GM12873 (cell line): ENCODE results near the gene RAB40C.
A peak's percentile ranks its signal among the peaks of the same experiment; 100 is the strongest.

Experiments used
- CTCF ChIP-seq: IDR thresholded peaks from 2 replicates; pipeline ENCODE4 v1.5.1; 2012; ENCODE audit warnings: low read depth, mild to moderate bottlenecking, moderate library complexity, low read length, control low read depth; ENCODE audit not compliant: insufficient read depth; ENCODE audit errors: missing control alignments

Gene RAB40C

GRCh38 chr16:596736-597060 lies 6.8 kb downstream of the RAB40C start:
- TF ChIP-seq CTCF = no peak

GRCh38 chr16:598823-599739 lies 9.2 kb downstream of the RAB40C start:
- no peak for TF ChIP-seq CTCF

GRCh38 chr16:600781-601180 lies 10.9 kb downstream of the RAB40C start:
- TF ChIP-seq CTCF = peak; percentile 36

GRCh38 chr16:603933-604332 lies 14.1 kb downstream of the RAB40C start:
- no peak for TF ChIP-seq CTCF

GRCh38 chr16:606656-607307 lies 16.9 kb downstream of the RAB40C start:
- TF ChIP-seq CTCF = no peak

GRCh38 chr16:608019-608418 lies 18.2 kb downstream of the RAB40C start:
- TF ChIP-seq CTCF = no peak

GRCh38 chr16:609316-609715 lies 19.4 kb downstream of the RAB40C start:
- no peak for TF ChIP-seq CTCF
